NCI-H2081 treated with DMSO at 0.1 percent for 48 hours (cell line): ENCODE results near the gene NPBWR2.
A peak's percentile ranks its signal among the peaks of the same experiment; 100 is the strongest.

Source experiments
- DNase-seq: peaks from one replicate; lab custom pipeline; 2025; lab: John Stamatoyannopoulos, UW

NPBWR2 gene

GRCh38 chr20:64106981-64107735 is at the start of gene NPBWR2:
NPBWR2 (minus strand) TSS chr20:64107565; CDS start chr20:64106831, 734 bp downstream.
- no peak for DNase-seq

GRCh38 chr20:64156136-64156885 is 48.9 kb upstream of the NPBWR2 start:
- peak; percentile 32 for DNase-seq

- no peak for DNase-seq
These were observed 48.1 kb upstream of the NPBWR2 start for GRCh38 chr20:64155258-64156135.

- DNase-seq = no peak
These were observed 47.4 kb upstream of the NPBWR2 start for GRCh38 chr20:64154590-64155257.

- DNase-seq = no peak
These were observed 46.7 kb upstream of the NPBWR2 start for GRCh38 chr20:64153861-64154589.

GRCh38 chr20:64153410-64153809 is 46.0 kb upstream of the NPBWR2 start:
- DNase-seq = no peak

GRCh38 chr20:64152906-64153305 is 45.5 kb upstream of the NPBWR2 start:
- DNase-seq = peak; percentile 30

- DNase-seq = no peak
These were observed 44.5 kb upstream of the NPBWR2 start for GRCh38 chr20:64151633-64152530.

- no peak for DNase-seq
These were observed 43.6 kb upstream of the NPBWR2 start for GRCh38 chr20:64150756-64151632.

- DNase-seq = no peak
These were observed 42.6 kb upstream of the NPBWR2 start for GRCh38 chr20:64149809-64150560.

- DNase-seq = no peak
These were observed 41.8 kb upstream of the NPBWR2 start for GRCh38 chr20:64149141-64149540.

- no peak for DNase-seq
These were observed 41.2 kb upstream of the NPBWR2 start for GRCh38 chr20:64148581-64148980.

- DNase-seq = no peak
These were observed 39.6 kb upstream of the NPBWR2 start for GRCh38 chr20:64146936-64147477.

- DNase-seq = no peak
These were observed 39.1 kb upstream of the NPBWR2 start for GRCh38 chr20:64146301-64146935.

GRCh38 chr20:64145458-64146300 is 38.3 kb upstream of the NPBWR2 start:
- DNase-seq = no peak

- DNase-seq = no peak
These were observed 37.0 kb upstream of the NPBWR2 start for GRCh38 chr20:64144144-64144912.
